ENCODE measurements around the gene SLC2A10.

DNA sequence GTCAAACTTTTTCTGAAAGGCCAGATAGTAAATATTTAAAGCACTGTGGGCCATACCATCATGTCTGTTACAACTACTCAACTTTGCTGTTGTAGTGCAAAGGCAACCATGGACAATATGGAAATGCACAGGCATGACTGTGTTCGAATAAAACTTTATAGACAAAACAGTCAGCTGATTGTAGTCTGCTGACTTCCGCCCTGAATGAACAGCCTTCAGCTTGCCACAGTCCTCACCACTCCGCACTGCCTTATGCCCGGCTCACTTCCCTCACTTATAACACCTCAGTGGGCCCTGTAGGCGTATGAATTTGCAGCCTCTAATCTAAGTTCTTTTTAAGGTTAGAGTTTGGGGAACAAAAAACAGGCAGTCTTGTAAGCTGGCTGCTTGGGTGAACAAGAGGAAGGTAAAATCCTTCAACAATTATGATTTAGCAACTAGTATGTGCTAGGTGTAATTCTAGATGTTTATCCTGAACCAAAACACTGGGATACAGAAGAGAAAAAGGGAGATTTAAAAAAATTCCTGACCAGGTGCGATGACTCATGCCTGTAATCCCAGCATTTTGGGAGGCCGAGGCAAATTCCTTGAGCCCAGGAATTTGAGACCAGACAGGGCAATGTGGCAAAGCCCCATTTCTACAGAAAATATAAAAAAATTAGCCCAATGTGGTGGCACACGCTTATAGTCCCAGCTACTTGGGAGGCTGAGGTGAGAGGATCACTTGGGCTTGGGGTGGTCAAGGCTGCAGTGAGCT lies 6.8 kb upstream of the SLC2A10 start:
- TF ChIP-seq POLR2A (IDR thresholded peaks at IDR 0.05), result no peak
- TF ChIP-seq, protein P1, sequence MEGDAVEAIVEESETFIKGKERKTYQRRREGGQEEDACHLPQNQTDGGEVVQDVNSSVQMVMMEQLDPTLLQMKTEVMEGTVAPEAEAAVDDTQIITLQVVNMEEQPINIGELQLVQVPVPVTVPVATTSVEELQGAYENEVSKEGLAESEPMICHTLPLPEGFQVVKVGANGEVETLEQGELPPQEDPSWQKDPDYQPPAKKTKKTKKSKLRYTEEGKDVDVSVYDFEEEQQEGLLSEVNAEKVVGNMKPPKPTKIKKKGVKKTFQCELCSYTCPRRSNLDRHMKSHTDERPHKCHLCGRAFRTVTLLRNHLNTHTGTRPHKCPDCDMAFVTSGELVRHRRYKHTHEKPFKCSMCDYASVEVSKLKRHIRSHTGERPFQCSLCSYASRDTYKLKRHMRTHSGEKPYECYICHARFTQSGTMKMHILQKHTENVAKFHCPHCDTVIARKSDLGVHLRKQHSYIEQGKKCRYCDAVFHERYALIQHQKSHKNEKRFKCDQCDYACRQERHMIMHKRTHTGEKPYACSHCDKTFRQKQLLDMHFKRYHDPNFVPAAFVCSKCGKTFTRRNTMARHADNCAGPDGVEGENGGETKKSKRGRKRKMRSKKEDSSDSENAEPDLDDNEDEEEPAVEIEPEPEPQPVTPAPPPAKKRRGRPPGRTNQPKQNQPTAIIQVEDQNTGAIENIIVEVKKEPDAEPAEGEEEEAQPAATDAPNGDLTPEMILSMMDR (IDR thresholded peaks at IDR 0.05 in 4 of 5, conservative IDR thresholded peaks at IDR 0.05 in 1 of 5), result no peak
